CD4-positive, CD25-positive, alpha-beta regulatory T cell (primary cell): ENCODE measurements around the gene PCSK5. TPM values are rescaled to one million over a fixed set of nuclear protein-coding genes. Genes with fewer than 3 reads are reported as not detected.

Source experiments
- ATAC-seq, 2 donors: fragments of 150-1000 bp; cut with Tn5 transposase; one replicate each; pipeline ENCODE4 v1.10.0; 2021; ENCODE audit warnings: low read depth in 2 of 2, moderate number of reproducible peaks in 2 of 2, moderate library complexity in 1 of 2
- DNase-seq, 3 donors: peaks; one replicate each; pipeline versions ENCODE4 v3.0.0 to v3.0.0-alpha.2; 2012 to 2022; ENCODE audit warnings: mixed read lengths in 1 of 3
- H3K27ac ChIP-seq: one replicate; pipeline ENCODE4 v1.7.0; 2013; ENCODE audit warnings: mild to moderate bottlenecking, low read length; ENCODE audit not compliant: insufficient read depth, poor library complexity, severe bottlenecking
- H3K27me3 ChIP-seq: one replicate; pipeline ENCODE4 v1.7.0; 2013; ENCODE audit warnings: low read length; ENCODE audit not compliant: control insufficient read depth, insufficient read depth
- H3K36me3 ChIP-seq: one replicate; pipeline ENCODE4 v1.7.0; 2013; ENCODE audit warnings: mild to moderate bottlenecking, low read length, moderate library complexity; ENCODE audit not compliant: control insufficient read depth, insufficient read depth
- H3K4me1 ChIP-seq: 2 replicates; pipeline ENCODE4 v1.7.0; 2013; ENCODE audit warnings: mild to moderate bottlenecking, low read length; ENCODE audit not compliant: insufficient read depth, control insufficient read depth, poor library complexity, severe bottlenecking
- H3K4me3 ChIP-seq: one replicate; pipeline ENCODE4 v1.7.0; 2013; ENCODE audit warnings: low read depth, mild to moderate bottlenecking, low read length, moderate library complexity
- H3K9me3 ChIP-seq, 2 experiments: 1 replicate in 1 of 2; 2 replicates in 1 of 2; pipeline ENCODE4 v1.7.0; 2013; ENCODE audit warnings: low read length in 2 of 2, mild to moderate bottlenecking in 1 of 2, moderate library complexity in 1 of 2; ENCODE audit not compliant: control insufficient read depth in 2 of 2
- H3K27ac Mint-ChIP-seq, 3 donors: one replicate each; pipeline ENCODE4 v1.8.0; 2020 to 2022; ENCODE audit warnings: mild to moderate bottlenecking in 3 of 3, mixed read lengths in 3 of 3, moderate library complexity in 2 of 3
- H3K27me3 Mint-ChIP-seq: one replicate; pipeline ENCODE4 v1.8.0; 2022; ENCODE audit warnings: mild to moderate bottlenecking, mixed read lengths
- H3K36me3 Mint-ChIP-seq: one replicate; pipeline ENCODE4 v1.8.0; 2020; ENCODE audit warnings: mixed read lengths
- H3K4me1 Mint-ChIP-seq, 4 donors: one replicate each; pipeline ENCODE4 v1.8.0; 2020 to 2022; ENCODE audit warnings: mixed read lengths in 4 of 4, mild to moderate bottlenecking in 1 of 4
- H3K4me3 Mint-ChIP-seq, 4 donors: one replicate each; pipeline ENCODE4 v1.8.0; 2020 to 2022; ENCODE audit warnings: mild to moderate bottlenecking in 4 of 4, mixed read lengths in 4 of 4, moderate library complexity in 3 of 4
- H3K9me3 Mint-ChIP-seq, 7 donors: one replicate each; pipeline ENCODE4 v1.8.0; 2020 to 2022; ENCODE audit warnings: mixed read lengths in 7 of 7, mild to moderate bottlenecking in 3 of 7, moderate library complexity in 2 of 7
- polyA plus RNA-seq, 4 donors: library from polyadenylated mRNA; unstranded; fragments of 300-500 nt; fragmentation: Illumina TruSeq; gene quantifications; one replicate each; pipeline ENCODE4 v1.2.3, GENCODE V29; 2021
- total RNA-seq: library from RNA; stranded (reverse); gene quantifications from one replicate; pipeline ENCODE4 v1.2.3, GENCODE V29; 2022

PCSK5 gene
- total and polyA plus RNA-seq, 5 donors from 2014 or later, result 0.47 to 2.7 (median 2.0) TPM

DNA sequence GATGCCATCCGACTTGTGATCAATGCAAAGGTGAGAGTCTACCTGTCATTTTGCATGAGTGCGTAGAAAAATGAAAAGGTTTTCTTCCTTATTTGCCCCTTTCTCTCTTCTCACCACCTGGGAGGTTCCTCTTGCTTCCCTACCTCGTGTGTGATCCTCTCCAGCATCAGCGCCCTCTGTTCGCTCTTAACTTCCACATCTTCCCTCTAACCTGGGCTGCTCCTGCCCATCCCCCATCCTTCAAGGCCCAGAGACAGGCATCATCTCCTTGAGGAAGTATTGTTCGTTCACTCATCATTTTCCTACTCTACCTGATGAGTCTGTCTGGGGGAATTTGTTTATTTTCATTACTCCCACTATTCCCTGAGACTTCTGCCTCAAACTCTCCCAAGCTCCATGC lies 447.9 kb downstream of the PCSK5 start:
- H3K27ac Mint-ChIP-seq, result no peak overlapping the region
- Histone ChIP-seq H3K9me3 (no peaks in the 10 kb centered on the region), H3K4me3 (no peak overlapping the region), H3K36me3 (no peaks in the 10 kb centered on the region), H3K4me1 (no peaks in the 10 kb centered on the region), H3K27ac (no peak overlapping the region), H3K27me3 (no peaks in the 10 kb centered on the region)
- H3K4me1 Mint-ChIP-seq, result peaks cover 0 to 4% (median 0%) of the 10 kb centered on the region in 4 donors
- no peak overlapping the region for H3K4me3 Mint-ChIP-seq
- ATAC-seq (no peak), DNase-seq (no peak)
- peaks cover 12% of the 10 kb centered on the region for H3K27me3 Mint-ChIP-seq
- no peaks in the 10 kb centered on the region for H3K36me3 Mint-ChIP-seq
- H3K9me3 Mint-ChIP-seq, result peaks cover 0 to 3% (median 0%) of the 10 kb centered on the region in 7 donors

DNA sequence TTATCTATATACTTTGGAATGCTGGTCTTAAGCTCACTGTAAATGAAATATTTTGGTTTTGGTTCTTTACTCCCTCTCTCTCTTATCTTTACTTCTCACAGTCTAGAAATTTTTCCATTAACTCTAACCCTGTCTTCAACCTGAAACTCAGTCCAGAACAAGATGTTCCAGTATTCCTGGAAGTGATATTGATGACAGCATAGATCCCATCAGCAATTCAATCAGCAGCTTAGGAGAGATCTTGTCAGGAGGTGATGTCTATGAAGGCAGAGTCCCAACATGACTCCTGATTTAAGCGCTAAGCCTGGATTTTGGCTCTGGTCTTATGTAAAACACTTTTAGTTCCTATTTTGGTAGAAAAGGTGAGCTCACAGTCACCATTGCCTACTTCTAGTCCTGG lies 451.1 kb downstream of the PCSK5 start:
- H3K27me3 Mint-ChIP-seq, result peaks cover 6% of the 10 kb centered on the region
- no peaks in the 10 kb centered on the region for H3K4me1 ChIP-seq
- H3K36me3 Mint-ChIP-seq, result no peaks in the 10 kb centered on the region
- H3K4me3 ChIP-seq, result no peak overlapping the region
- H3K27ac ChIP-seq, result no peak overlapping the region
- H3K4me1 Mint-ChIP-seq, result peaks cover 0 to 4% (median 0%) of the 10 kb centered on the region in 4 donors
- H3K4me3 Mint-ChIP-seq, result no peak overlapping the region
- no peaks in the 10 kb centered on the region for H3K9me3 ChIP-seq
- H3K27me3 ChIP-seq, result no peaks in the 10 kb centered on the region
- H3K36me3 ChIP-seq, result no peaks in the 10 kb centered on the region
- peaks cover 0 to 7% (median 0%) of the 10 kb centered on the region in 7 donors for H3K9me3 Mint-ChIP-seq
- DNase-seq (no peak), ATAC-seq (no peak)
- H3K27ac Mint-ChIP-seq, result no peak overlapping the region

DNA sequence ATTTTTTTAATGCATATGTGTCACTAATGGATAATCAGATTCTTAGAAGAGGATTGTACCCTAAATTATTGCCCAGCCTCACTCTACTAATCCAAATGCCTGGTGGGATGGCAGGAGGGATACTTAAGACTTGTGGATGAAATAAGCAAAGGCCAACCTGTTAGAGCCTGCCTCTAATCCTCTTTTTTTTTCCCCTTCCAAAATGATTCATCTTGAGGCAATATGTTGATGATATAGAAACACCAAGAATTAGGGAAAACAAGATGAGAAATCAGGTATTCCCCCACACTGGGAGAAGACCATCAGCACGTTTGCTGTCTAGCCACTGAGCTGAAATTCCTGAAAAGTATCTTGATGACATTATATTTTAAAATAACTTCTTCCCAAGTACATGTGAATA lies 451.7 kb downstream of the PCSK5 start:
- ATAC-seq, result no peak
- no peaks in the 10 kb centered on the region for H3K9me3 ChIP-seq
- no peaks in the 10 kb centered on the region for H3K36me3 ChIP-seq
- H3K4me1 Mint-ChIP-seq, result peaks cover 0 to 4% (median 0%) of the 10 kb centered on the region in 4 donors
- no peak for DNase-seq
- H3K4me3 Mint-ChIP-seq, result no peak overlapping the region
- no peak overlapping the region for H3K27ac Mint-ChIP-seq
- H3K27me3 Mint-ChIP-seq, result peaks cover 6% of the 10 kb centered on the region
- H3K4me1 ChIP-seq, result no peaks in the 10 kb centered on the region
- no peaks in the 10 kb centered on the region for H3K36me3 Mint-ChIP-seq
- H3K27ac ChIP-seq, result no peak overlapping the region
- peaks cover 0 to 7% (median 0%) of the 10 kb centered on the region in 7 donors for H3K9me3 Mint-ChIP-seq
- H3K4me3 ChIP-seq, result no peak overlapping the region
- no peaks in the 10 kb centered on the region for H3K27me3 ChIP-seq

DNA sequence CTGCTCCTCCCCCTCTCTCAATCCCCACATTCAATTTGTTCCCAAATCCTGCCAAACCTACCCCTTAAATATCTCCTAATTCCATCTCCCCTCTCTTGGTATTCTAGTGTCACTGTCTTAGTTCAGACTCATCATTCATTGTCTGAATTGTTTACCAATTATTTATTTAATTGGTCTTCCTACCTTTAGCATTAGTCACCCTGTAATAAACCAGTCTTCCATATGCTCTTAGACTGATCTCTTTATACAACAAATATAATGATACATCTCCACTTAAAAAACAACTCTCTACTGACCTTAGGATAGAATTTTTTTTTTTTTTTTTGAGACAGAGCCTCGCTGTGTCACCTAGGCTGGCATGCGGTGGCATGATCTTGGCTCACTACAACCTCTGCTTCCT lies 452.4 kb downstream of the PCSK5 start:
- peaks cover 0 to 4% (median 0%) of the 10 kb centered on the region in 4 donors for H3K4me1 Mint-ChIP-seq
- Histone ChIP-seq H3K4me3 (no peak overlapping the region), H3K36me3 (no peaks in the 10 kb centered on the region), H3K4me1 (no peaks in the 10 kb centered on the region), H3K27ac (no peak overlapping the region), H3K27me3 (no peaks in the 10 kb centered on the region), H3K9me3 (no peaks in the 10 kb centered on the region)
- ATAC-seq, result no peak
- no peak for DNase-seq
- peaks cover 1% of the 10 kb centered on the region for H3K27me3 Mint-ChIP-seq
- H3K4me3 Mint-ChIP-seq, result no peak overlapping the region
- no peaks in the 10 kb centered on the region for H3K36me3 Mint-ChIP-seq
- H3K9me3 Mint-ChIP-seq, result peaks cover 0 to 7% (median 0%) of the 10 kb centered on the region in 7 donors
- no peak overlapping the region for H3K27ac Mint-ChIP-seq

DNA sequence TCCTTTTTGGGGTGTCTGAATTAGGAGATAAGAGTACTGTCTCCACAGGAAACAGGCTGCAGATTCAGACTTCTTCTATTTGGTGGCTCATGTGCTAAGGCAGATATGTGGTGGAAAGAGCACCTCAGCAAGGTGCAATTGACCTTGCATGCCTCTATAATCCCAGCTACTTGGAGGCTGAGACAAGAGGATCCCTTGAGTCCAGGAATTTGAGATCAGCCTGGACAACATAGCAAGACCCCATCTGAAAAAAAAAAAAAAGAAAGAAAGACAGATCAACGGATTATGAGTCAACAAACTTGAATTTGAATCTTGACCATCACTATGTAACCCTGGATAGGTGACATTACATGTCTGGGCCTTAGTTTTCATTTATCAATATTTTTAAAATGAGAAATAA lies 459.4 kb downstream of the PCSK5 start:
- H3K27ac ChIP-seq, result no peak overlapping the region
- H3K4me3 ChIP-seq, result no peak overlapping the region
- peaks cover 0 to 2% (median 0%) of the 10 kb centered on the region in 7 donors for H3K9me3 Mint-ChIP-seq
- H3K4me1 ChIP-seq, result no peaks in the 10 kb centered on the region
- no peaks in the 10 kb centered on the region for H3K27me3 ChIP-seq
- peaks cover 9% of the 10 kb centered on the region for H3K27me3 Mint-ChIP-seq
- no peak for DNase-seq
- no peaks in the 10 kb centered on the region for H3K36me3 ChIP-seq
- ATAC-seq, result no peak
- no peaks in the 10 kb centered on the region for H3K9me3 ChIP-seq
- no peak overlapping the region for H3K27ac Mint-ChIP-seq
- H3K4me3 Mint-ChIP-seq, result no peak overlapping the region
- no peaks in the 10 kb centered on the region for H3K4me1 Mint-ChIP-seq
- H3K36me3 Mint-ChIP-seq, result peaks cover 3% of the 10 kb centered on the region

DNA sequence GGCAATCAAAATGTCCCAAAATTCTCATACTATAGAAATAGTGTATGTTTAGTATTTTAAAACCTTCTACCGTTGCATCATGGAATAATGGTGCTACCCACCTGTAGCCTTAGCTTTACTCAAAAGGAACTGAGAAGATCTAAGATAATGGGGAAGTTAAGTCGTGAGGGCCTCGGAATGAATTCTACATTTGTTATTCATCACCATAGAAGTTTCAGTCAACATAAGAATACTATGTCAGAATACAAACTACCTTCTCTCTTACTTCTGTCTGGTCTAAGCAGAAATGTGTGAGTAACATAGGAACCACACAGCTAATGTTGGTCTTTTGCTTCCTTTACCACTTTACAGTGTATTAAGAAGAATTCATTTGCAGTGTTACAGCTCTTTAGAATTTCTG lies 460.5 kb downstream of the PCSK5 start:
- no peak overlapping the region for H3K4me3 ChIP-seq
- H3K36me3 ChIP-seq, result no peaks in the 10 kb centered on the region
- H3K27me3 ChIP-seq, result no peaks in the 10 kb centered on the region
- H3K9me3 ChIP-seq, result no peaks in the 10 kb centered on the region
- Mint-ChIP-seq H3K4me1 (no peaks in the 10 kb centered on the region), H3K27ac (peak overlapping the region in 1 of 3 donors; percentile 8), H3K36me3 (peaks cover 3% of the 10 kb centered on the region), H3K4me3 (no peak overlapping the region), H3K9me3 (peaks cover 0 to 2% (median 0%) of the 10 kb centered on the region in 7 donors), H3K27me3 (peaks cover 9% of the 10 kb centered on the region)
- ATAC-seq, result no peak
- no peaks in the 10 kb centered on the region for H3K4me1 ChIP-seq
- H3K27ac ChIP-seq, result no peak overlapping the region
- DNase-seq, result no peak

DNA sequence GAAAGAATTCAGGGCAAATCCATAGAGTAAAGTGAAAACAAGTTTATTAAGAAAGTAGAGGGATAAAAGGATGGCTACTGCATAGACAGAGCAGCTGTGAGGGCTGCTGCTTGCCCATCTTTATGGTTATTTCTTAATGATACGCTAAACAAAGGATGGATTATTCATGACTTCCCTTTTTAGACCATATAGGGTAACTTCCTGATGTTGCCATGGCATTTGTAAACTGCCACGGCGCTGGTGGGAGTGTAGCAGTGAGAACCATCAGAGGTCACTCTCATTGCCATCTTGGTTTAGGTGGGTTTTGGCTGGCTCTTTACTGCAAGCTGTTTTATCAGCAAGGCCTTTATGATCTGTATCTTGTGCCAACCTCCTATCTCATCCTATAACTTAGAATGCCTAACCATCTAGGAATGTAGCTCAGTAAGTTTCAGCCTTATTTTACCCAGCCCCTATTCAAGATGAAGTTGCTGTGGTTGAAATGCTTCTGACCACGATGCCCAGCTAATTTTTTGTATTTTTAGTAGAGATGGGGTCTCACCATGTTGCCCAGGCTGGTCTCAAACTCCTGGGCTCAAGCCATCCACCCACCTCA lies 461.6 kb downstream of the PCSK5 start:
- Histone ChIP-seq H3K4me3 (no peak overlapping the region), H3K27ac (no peak overlapping the region), H3K36me3 (no peaks in the 10 kb centered on the region), H3K4me1 (no peaks in the 10 kb centered on the region), H3K9me3 (no peaks in the 10 kb centered on the region), H3K27me3 (no peaks in the 10 kb centered on the region)
- DNase-seq, result no peak
- ATAC-seq, result no peak
- peaks cover 3% of the 10 kb centered on the region for H3K36me3 Mint-ChIP-seq
- H3K27ac Mint-ChIP-seq, result no peak overlapping the region
- peaks cover 0 to 2% (median 0%) of the 10 kb centered on the region in 7 donors for H3K9me3 Mint-ChIP-seq
- no peaks in the 10 kb centered on the region for H3K4me1 Mint-ChIP-seq
- H3K4me3 Mint-ChIP-seq, result no peak overlapping the region
- peaks cover 13% of the 10 kb centered on the region for H3K27me3 Mint-ChIP-seq

DNA sequence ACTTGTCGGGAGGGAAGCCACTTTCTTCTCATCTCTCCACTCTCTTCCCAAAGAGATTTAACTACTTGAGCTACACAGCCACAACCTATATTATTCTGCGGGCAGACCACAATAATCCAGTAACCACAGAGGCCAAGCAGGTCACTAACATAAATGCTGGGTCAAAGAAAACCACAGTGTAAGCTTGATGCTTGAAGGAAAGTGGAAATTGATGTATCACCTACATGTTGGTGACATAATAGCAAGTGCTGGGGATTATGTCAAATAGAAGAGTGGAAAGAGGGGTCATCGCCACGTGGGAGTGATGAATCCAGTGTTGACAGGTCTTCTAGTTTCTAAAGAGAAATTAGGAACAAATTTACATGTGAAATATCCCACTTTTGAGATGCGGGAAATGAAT lies 462.8 kb downstream of the PCSK5 start:
- Histone ChIP-seq H3K27ac (no peak overlapping the region), H3K4me3 (no peak overlapping the region), H3K36me3 (no peaks in the 10 kb centered on the region), H3K4me1 (no peaks in the 10 kb centered on the region), H3K9me3 (no peaks in the 10 kb centered on the region), H3K27me3 (no peaks in the 10 kb centered on the region)
- no peak overlapping the region for H3K27ac Mint-ChIP-seq
- DNase-seq (no peak), ATAC-seq (no peak)
- H3K4me3 Mint-ChIP-seq, result no peak overlapping the region
- peaks cover 0 to 2% (median 0%) of the 10 kb centered on the region in 7 donors for H3K9me3 Mint-ChIP-seq
- H3K36me3 Mint-ChIP-seq, result peaks cover 3% of the 10 kb centered on the region
- no peaks in the 10 kb centered on the region for H3K4me1 Mint-ChIP-seq
- peaks cover 13% of the 10 kb centered on the region for H3K27me3 Mint-ChIP-seq
